ENCODE measurements around the gene CCDC30.
A peak's percentile ranks its signal among the peaks of the same experiment; 100 is the strongest.
"Not testable (repeated sequence)": the region's sequence is repeated elsewhere in the genome, so short reads cannot be mapped to it uniquely, and the experiment has no call there.

CCDC30 gene

DNA sequence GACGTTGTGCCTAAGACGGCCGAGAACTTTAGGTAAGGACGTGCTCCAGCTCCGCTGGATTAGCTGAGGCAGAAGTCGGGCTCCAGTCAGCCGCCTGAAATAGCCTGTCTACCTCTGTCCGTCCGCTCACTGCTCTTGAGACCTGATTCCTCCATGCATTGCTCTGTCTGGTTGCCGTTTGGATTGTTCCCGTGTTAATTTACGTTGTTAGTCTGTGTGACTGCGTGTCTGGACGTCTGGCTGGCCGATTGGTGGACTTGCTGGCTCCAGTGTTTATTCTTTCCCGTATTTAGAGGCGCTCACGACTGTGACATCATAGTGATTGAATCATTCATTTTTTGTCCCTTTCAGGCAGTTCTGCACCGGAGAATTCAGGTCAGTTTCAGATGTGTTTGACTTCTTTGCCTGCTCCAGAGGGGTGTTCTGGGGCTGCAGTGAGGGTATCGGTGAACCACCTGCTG lies 195.8 kb downstream of the CCDC30 start:
- peak; percentile 13 for DNase-seq

DNA sequence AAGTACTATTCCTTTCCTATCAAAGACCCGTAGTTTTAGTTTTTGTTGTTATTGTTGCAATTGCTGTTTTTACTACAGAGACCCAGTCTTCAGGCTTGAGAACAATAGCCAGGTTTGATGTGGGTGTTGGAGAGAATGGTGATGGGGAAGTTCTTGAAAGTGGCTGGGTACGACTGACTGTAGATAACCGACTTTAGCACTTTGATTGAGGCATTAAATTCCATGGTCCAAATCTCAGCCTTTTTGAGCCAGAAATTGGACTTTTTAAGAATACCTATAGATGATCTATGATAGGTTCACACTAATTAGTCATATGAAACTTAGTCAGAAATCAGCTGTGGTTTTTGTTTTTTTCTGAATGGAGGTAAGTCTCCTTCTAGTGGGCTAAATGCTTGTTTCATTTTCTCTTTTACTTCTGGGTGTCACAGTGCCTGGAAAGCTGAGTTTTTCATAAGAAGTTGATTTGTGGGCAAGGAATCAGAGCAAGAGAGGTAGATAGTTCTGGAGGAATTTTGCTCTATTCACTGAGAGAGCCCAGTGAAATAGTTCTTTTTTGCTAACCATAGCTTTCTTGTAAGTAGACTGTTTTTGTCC lies 197.9 kb downstream of the CCDC30 start:
- no peak for DNase-seq

DNA sequence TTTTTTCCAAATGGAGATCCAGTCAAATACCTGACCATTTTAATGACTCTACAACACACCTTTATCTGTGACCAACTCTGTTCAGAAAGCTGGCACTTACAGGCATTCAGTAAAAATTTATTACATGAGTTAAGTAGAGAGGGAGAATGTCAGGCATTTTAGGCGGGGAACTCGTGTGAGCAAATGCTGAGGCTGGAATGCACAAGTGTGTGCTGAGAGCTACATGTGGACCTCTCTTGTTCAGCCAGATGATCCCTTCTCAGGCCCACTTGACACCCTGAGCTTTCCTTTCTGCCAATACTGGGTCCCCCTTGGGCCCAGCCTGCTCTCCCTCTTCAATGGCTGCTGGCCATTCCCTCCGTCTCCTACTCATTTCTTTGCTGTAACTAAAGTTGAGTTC lies 206.8 kb downstream of the CCDC30 start:
- DNase-seq = no peak

- DNase-seq = no peak
These were observed 207.3 kb downstream of the CCDC30 start for GRCh38 chr1:42670425-42670824.

DNA sequence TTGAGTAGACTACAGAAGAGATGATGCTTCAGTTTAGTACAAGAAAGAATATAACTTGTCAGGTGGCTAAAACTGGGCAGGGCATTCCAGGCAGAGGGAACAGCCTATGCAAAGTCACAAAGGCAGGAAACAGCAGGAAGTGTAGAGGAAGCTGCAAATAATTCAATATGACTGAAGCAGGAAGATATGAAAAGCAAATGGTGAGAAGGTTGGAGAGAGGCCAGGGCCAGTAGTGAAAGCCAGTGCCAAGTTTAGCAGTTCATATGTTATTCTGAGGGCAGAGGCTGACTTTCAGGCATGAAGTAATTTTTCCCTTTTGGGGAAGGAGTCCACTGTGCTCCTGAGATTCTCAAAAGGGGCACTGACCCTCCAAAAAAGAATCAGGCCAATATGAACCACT lies 211.1 kb downstream of the CCDC30 start:
- no peak for DNase-seq

DNA sequence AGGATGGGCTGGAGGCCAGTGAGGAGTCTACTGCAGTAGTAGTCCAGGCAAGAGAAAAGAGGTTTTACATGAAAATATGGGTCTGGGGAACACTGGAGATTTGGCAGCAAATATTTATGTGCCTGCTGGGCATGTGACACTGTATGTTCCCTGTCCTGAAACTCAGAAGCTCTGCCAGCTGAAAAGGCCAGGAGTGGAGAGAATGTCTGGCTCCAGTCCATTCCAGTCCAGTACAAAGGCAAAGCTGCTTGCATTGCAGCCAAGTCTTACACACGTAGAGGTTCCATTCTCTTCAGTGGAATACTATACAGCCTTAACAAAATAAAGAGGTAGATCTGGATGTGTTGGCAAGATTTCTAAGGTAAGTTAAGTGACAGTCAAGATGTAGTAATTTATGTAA lies 211.6 kb downstream of the CCDC30 start:
- DNase-seq = no peak

- no peak for DNase-seq
These were observed 212.4 kb downstream of the CCDC30 start for GRCh38 chr1:42675467-42675866.

GRCh38 chr1:42676534-42677087 lies 213.5 kb downstream of the CCDC30 start:
- DNase-seq = no peak

GRCh38 chr1:42679364-42679983 lies 216.4 kb downstream of the CCDC30 start:
- peak; percentile 10 for DNase-seq

- DNase-seq = no peak
These were observed 217.0 kb downstream of the CCDC30 start for GRCh38 chr1:42680055-42680454.

DNA sequence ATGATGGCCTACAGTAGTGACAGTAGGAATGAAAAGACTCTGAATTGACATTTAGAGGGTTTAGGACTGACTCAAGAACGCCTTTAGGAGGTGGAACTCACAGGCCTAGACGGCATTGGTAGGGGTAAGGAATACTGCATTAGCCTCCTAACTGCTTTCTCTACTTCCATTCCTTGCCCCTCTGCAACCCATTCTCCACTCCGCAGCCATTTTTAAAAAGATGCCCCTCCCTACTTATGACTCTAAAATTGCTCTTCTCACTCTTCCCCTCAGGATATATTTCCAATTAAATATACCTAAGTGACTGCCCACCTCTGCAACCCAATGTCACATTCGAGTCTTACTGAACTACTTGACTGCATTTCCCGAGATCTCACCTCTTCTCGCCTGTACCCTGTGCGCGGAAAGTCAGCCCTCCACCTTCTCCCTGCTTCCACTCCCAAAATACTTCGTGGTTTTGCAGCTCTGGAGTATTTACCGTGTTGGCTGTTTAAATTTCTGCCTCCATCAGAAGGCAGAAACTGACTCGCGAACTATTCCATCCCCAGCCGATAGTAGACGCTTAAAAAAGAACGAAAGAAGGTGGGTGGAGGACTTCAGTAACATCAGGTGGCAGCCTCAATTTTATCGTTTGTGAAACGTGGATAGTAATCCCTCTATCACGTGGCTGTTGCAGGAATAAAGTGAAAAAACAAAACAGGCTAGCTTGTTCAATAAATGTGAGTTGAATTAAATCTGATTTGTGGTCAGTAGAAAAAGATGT lies 218.0 kb downstream of the CCDC30 start:
- peak; percentile 19 for DNase-seq

- peak; percentile 99 for DNase-seq
These were observed 218.8 kb downstream of the CCDC30 start, which contains the start of gene YBX1 for GRCh38 chr1:42681741-42682483. TSS of gene YBX1 (plus strand) at chr1:42682418. CDS start at chr1:42682566, 148 bp downstream.

DNA sequence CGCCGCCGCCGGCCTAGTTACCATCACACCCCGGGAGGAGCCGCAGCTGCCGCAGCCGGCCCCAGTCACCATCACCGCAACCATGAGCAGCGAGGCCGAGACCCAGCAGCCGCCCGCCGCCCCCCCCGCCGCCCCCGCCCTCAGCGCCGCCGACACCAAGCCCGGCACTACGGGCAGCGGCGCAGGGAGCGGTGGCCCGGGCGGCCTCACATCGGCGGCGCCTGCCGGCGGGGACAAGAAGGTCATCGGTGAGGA lies 219.3 kb downstream of the CCDC30 start:
- not testable (repeated sequence) for DNase-seq

DNA sequence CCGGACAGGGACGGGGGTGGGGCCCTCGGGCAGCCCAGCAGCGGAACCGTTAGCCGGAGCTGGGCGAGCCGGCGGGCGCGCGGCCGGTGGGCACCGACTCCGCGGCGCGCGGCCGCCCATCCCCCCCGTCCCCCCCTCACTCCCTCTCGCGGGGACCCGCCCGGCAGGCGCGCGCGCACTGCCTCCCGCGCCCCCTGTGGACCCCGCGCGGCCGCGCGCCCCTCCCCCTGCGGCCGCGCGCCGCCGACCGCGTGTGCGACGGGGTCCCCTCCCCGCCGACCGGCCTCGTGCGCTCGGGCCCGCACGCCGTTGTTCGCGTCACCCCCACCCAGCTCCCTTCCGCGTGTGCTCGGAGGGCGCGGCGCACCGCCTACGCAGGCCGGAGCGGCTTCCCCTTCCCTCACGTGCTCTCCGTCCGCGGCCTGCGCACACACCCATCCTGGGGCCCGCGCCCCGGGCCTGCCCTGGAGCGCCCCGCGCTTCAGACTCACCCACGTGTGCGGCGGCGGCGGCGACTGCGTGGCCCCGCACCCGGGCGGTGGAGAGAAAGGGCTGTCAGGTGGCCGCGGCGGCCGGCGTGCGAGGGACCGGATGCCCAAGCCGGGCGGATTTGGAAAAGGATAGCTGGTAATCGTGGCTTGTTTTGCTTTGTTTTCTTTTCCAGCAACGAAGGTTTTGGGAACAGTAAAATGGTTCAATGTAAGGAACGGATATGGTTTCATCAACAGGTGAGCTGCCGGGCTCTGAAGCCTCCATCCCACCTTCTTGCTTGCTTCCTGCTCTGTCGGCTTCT lies 219.8 kb downstream of the CCDC30 start:
- DNase-seq = peak; percentile 63

GRCh38 chr1:42684139-42684538 lies 221.1 kb downstream of the CCDC30 start:
- peak; percentile 43 for DNase-seq

DNA sequence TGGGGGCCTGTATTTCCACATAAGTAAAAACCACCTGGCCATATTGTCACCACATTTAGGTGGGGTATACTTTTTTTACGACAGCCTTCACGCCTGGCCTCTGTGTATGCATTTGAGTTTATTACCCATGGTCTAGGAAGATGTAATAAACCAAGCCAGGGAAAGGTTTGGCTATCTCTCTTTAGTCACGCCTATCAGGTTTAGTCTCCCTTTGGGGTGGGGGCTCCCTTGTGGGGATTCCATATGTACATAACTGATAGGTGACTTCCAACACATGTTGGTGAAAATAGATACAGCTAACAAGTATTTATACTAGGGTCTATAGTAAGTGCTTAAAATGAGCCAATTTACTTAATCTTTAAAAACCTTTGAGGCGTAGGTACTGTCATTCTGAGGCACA lies 223.3 kb downstream of the CCDC30 start:
- no peak for DNase-seq

DNA sequence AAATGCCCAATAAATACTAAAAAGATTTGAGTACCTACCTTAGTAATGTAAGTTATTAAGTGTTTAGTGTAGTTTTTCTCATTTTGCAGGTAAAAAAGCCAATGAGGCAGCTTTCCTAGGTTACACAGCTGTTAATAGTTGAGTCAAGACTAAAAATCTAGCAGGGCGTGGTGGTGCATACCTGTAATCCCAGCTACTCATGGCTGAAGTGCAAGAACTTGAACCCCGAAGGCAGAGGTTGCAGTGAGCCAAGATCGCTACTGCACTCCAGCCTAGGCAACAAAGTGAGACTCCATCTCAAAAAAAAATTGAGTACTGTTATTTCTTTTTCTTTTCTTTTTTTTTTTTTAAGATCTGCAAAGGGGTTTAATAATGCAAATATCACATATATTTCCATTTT lies 226.8 kb downstream of the CCDC30 start:
- DNase-seq = no peak

DNA sequence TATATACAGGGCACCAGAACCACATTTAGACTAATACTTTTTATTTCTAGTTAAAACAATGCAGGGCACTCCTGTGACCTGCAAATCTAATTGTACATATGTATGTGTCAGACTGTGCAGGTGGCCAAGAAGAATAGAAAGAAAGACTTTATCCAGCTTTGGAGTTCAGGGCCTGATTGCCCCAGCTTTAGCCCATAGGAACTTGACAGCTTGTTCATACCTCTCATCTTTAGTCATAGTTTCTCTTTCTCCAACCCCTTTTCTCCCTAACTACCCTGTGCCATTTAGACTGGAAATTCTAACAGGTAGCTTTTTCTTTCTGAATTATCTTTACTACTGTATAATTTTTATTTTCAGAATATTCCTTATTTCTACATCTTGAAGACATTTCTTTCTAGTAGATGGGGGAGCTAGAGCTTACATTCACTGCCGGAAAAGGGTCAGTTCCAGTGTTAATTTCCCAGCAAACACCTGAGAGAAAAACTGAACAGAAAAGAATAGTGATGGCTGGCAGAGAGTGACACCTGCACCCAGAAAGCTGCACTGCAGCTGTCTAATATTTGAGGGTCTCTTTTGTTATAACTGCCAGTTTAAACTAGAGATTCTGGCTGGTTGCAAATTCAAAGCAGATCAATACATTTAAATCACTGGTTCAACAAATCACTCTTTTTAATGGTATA lies 227.5 kb downstream of the CCDC30 start:
- DNase-seq = peak; percentile 11

GRCh38 chr1:42691157-42691498 lies 228.0 kb downstream of the CCDC30 start:
- DNase-seq = no peak

DNA sequence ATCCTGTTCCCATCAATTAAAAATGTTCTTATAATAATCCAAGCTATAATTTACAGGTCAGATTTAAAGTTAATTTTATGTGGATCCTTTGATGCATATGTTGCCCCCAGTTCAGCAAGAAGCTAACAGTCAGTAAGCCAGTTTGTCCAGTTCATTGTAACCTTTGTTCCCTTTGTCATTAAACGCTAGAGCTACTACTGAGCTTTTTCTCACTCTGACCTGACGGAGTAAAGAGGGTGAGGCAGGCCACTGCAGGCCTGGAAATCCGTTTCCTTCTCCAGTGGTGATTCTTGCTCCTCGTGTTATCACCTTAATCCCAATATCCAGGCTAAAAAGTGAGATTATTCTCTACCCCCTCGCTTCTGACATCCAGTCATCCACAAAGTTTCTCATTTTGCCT lies 229.4 kb downstream of the CCDC30 start:
- DNase-seq = no peak

DNA sequence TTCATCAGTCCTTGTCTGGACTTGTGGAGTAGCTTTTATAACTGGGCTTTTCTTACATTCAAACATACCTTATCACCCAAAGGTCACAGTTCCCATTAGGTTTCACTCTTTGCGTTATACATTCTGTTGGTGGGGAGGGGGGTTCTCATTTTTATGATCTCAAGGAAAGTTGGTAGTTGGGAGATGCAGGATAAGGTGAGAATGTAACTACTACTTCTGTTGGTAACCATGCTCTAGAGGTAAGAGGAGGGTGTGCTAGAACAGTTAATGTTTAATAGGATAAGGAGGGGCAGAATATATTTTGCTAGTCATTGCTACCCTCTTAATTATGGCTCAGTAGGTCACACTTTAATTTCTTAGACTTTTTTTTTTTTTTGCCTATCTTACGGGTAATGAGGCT lies 229.8 kb downstream of the CCDC30 start:
- DNase-seq = no peak
